Prostate gland (tissue), 2 donors: ENCODE results near the gene TNNI3K. TPM values are rescaled to one million over a fixed set of nuclear protein-coding genes. Genes with fewer than 3 reads are reported as not detected.

Experiments
- DNase-seq: peaks from one replicate; pipeline ENCODE4 v3.0.0-alpha.2; 2019; ENCODE audit warnings: low spot score
- H3K27ac ChIP-seq, 2 donors: fragments of 200-600 bp; sonication (generic); 2 replicates each; pipeline ENCODE4 v1.5.1; 2017 to 2019
- H3K27me3 ChIP-seq: fragments of 200-600 bp; sonication (generic); replicated peaks from 2 replicates; pipeline ENCODE4 v1.5.1; 2019; ENCODE audit not compliant: insufficient read depth
- H3K36me3 ChIP-seq, 2 donors: fragments of 200-600 bp; sonication (generic); 1 replicate in 1 of 2; 2 replicates in 1 of 2; pipeline versions ENCODE4 v1.5.1 to v1.8.1; 2017 to 2019
- H3K4me1 ChIP-seq: fragments of 200-600 bp; sonication (generic); replicated peaks from 2 replicates; pipeline ENCODE4 v1.5.1; 2019
- H3K4me3 ChIP-seq, 2 donors: fragments of 200-600 bp; sonication (generic); 2 replicates each; pipeline ENCODE4 v1.5.1; 2017 to 2019
- H3K9me3 ChIP-seq: fragments of 200-600 bp; sonication (generic); 2 replicates; pipeline ENCODE4 v1.5.1; 2017
- POLR2A ChIP-seq: fragments of 450-650 bp; IDR thresholded peaks from one replicate; pipeline ENCODE4 v1.6.1; 2016; ENCODE audit warnings: antibody characterized with exemption, mild to moderate bottlenecking
- POLR2AphosphoS5 ChIP-seq: sonication (generic); formaldehyde crosslinking; IDR thresholded peaks from one replicate; pipeline ENCODE4 v1.6.1; 2017; ENCODE audit warnings: antibody characterized with exemption
- WGBS: methylation state at CpG from one replicate; pipeline ENCODE4 v1.1.5; 2018; 5-methylcytosine and 5-hydroxymethylcytosine counted together
- intact Hi-C: fragments of 100-400 bp; cut with DNase I; formaldehyde crosslinking; loops from one replicate; pipeline ENCODE4 v1.14.2; 2022
- total RNA-seq, 2 donors: library from RNA; depleted of rRNA; stranded (reverse); fragments of >200 nt; gene quantifications; one replicate each; pipeline ENCODE4 v1.1.0, GENCODE V29; 2016
- TF ChIP-seq, protein P1 (sequence below), 4 experiments: fragments of 200-600 bp in 2 of 4; fragments of 450-650 bp in 2 of 4; sonication (generic) in 2 of 4; IDR thresholded peaks; 1 replicate in 3 of 4; 2 replicates in 1 of 4; pipeline ENCODE4 v1.5.1; 2016 to 2019; ENCODE audit warnings: antibody characterized with exemption in 4 of 4, mild to moderate bottlenecking in 2 of 4, moderate library complexity in 2 of 4

The TNNI3K gene
- total RNA-seq, 2 donors from 2014 or later: not detected

DNA sequence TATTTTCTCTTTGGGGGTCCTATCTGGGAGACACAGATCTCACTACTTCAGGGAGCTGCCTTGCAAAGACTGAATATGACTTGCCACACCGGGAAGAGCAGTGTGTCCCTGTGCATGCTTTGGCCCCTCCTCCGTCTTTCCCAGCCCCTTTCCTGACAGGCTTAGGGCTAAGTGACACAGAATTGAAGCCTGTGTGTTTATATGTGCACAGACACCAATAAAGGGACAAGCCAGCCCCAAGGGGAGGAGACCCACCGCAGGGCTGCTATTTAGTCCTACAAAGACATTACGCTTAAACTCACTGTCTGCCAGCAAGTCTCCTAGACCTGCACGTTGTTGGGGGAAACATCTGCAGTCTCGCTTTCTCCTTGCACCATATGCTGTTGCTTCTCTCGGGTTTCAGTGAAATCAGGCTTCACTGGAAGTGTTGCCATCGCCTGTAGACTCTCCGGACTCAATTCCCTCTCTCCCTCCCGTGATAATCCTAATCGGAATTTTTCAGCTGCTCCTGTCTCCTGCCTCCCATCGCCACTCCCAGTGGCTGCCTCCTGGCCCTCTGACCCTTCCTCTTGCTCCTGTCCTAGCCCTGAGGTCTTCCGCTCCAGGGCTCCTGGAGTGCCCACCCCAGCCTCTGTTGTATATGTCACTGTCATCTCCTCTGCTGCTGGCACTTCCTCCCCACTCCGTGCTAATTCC lies 335.8 kb downstream of the TNNI3K start:
- Histone ChIP-seq H3K27ac (no peak overlapping the region), H3K9me3 (no peaks in the 10 kb centered on the region), H3K4me3 (no peak overlapping the region), H3K27me3 (no peaks in the 10 kb centered on the region), H3K36me3 (no peaks in the 10 kb centered on the region), H3K4me1 (no peaks in the 10 kb centered on the region)
- WGBS: 30% methylated on average over 14 of the region's 14 CpGs
- intact Hi-C loops: no loop called here
- DNase-seq: no peak
- TF ChIP-seq POLR2AphosphoS5 (no peak), POLR2A (no peak)
- TF ChIP-seq, protein P1, sequence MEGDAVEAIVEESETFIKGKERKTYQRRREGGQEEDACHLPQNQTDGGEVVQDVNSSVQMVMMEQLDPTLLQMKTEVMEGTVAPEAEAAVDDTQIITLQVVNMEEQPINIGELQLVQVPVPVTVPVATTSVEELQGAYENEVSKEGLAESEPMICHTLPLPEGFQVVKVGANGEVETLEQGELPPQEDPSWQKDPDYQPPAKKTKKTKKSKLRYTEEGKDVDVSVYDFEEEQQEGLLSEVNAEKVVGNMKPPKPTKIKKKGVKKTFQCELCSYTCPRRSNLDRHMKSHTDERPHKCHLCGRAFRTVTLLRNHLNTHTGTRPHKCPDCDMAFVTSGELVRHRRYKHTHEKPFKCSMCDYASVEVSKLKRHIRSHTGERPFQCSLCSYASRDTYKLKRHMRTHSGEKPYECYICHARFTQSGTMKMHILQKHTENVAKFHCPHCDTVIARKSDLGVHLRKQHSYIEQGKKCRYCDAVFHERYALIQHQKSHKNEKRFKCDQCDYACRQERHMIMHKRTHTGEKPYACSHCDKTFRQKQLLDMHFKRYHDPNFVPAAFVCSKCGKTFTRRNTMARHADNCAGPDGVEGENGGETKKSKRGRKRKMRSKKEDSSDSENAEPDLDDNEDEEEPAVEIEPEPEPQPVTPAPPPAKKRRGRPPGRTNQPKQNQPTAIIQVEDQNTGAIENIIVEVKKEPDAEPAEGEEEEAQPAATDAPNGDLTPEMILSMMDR (IDR thresholded peaks at IDR 0.05): no peak

DNA sequence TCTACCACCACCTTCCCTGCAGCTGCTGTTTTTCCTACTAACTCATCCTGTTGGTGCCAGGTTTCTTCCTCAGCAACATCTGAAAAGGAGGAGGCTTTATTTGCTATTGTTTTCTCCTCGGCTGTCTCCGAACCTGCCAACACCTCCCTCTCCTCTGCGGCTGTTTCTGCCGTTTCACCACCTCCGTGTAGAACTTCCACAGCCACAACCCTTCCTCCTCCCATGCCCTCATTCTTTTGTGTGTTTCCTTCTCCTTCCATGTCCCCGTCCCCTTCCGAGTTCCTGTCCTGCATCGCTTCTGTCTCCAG lies 336.3 kb downstream of the TNNI3K start:
- no peaks in the 10 kb centered on the region for H3K9me3 ChIP-seq
- intact Hi-C loops: no loop called here
- 47% methylated on average over 8 of the region's 8 CpGs for WGBS
- H3K4me1 ChIP-seq: no peaks in the 10 kb centered on the region
- H3K27me3 ChIP-seq: no peaks in the 10 kb centered on the region
- TF ChIP-seq, protein P1 (IDR thresholded peaks at IDR 0.05): no peak
- TF ChIP-seq POLR2A: no peak
- no peak for TF ChIP-seq POLR2AphosphoS5
- no peak overlapping the region for H3K27ac ChIP-seq
- no peak overlapping the region for H3K4me3 ChIP-seq
- DNase-seq: no peak
- H3K36me3 ChIP-seq: no peaks in the 10 kb centered on the region

DNA sequence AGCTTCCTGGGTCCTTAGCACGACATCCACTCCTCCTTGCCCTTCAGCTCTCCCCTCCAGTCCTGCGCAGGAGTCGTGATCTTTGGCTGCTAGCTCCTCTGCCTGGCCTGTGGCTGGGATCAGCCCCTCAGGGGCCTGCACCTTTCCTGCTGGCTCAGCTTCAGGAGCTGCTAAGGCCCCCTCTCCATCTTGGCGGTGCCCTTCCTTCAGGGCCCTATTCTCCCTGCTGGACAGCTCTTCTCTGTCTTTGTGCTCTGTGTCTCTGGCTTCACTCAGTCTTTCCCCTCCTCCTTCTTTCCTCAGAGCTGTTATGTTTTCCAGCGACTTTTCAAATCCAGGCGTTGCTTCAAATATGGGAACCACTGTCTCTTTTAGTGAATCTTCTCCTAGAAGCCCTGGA lies 336.7 kb downstream of the TNNI3K start:
- Histone ChIP-seq H3K4me3 (no peak overlapping the region), H3K36me3 (no peaks in the 10 kb centered on the region), H3K4me1 (no peaks in the 10 kb centered on the region), H3K27ac (no peak overlapping the region), H3K27me3 (no peaks in the 10 kb centered on the region), H3K9me3 (no peaks in the 10 kb centered on the region)
- intact Hi-C loops: no loop called here
- DNase-seq: no peak
- WGBS: 73% methylated on average over 6 of the region's 6 CpGs
- TF ChIP-seq, protein P1 (IDR thresholded peaks at IDR 0.05): no peak
- TF ChIP-seq POLR2A (no peak), POLR2AphosphoS5 (no peak)

DNA sequence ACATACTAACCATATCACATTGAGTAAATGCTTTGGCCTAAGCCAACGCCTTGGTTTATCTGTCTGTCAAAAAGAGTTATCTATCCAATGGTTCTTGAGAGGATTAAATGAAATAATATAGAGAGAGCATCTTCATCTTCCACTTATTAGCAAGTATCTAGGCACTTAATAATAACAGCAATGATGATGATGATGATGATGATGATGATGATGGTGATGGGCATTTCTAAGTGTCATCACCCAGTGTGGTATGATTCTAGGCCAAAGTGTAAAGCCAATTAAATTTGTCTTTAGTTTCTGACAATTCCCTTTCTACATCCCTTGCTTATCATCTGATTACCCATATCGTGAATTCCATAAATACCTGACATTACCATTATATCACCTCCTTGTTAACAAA lies 342.9 kb downstream of the TNNI3K start:
- Histone ChIP-seq H3K27me3 (no peaks in the 10 kb centered on the region), H3K4me3 (no peak overlapping the region), H3K9me3 (no peaks in the 10 kb centered on the region), H3K4me1 (no peaks in the 10 kb centered on the region), H3K36me3 (no peaks in the 10 kb centered on the region), H3K27ac (no peak overlapping the region)
- 71% methylated on average over 2 of the region's 2 CpGs for WGBS
- intact Hi-C loops: no loop called here
- DNase-seq: no peak
- TF ChIP-seq, protein P1 (IDR thresholded peaks at IDR 0.05): no peak
- TF ChIP-seq POLR2A: no peak
- TF ChIP-seq POLR2AphosphoS5: no peak

DNA sequence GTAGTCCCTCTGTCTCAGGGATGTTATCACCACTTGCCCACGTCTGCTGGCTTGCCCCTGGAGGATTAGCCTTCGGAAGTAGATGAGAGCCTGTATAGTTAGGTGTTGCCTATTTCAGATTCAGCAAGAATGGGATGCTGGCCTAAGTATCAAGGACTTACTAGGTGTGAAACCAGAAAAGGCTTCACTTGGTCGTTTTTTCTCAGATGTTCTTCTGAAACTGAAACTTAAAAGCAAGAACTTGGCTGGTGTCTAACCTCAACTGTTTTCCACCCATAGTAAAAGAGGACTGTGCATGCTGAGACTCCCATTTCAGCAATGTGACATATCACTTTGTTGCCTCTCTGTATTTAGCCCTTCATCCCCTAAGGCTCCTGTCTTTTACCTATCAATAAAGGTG lies 344.2 kb downstream of the TNNI3K start:
- TF ChIP-seq POLR2A (no peak), POLR2AphosphoS5 (no peak)
- TF ChIP-seq, protein P1 (IDR thresholded peaks at IDR 0.05): no peak
- Histone ChIP-seq H3K27ac (no peak overlapping the region), H3K4me1 (no peaks in the 10 kb centered on the region), H3K9me3 (no peaks in the 10 kb centered on the region), H3K27me3 (no peaks in the 10 kb centered on the region), H3K4me3 (no peak overlapping the region), H3K36me3 (no peaks in the 10 kb centered on the region)
- whole genome bisulfite sequencing: 79% methylated on average over 3 of the region's 3 CpGs
- intact Hi-C loops: no loop called here
- no peak for DNase-seq
